DMS79 treated with DMSO at 0.1 percent for 48 hours (cell line): Measurements from ENCODE around the gene TBC1D22A.

Experiments used
- DNase-seq: peaks from one replicate; lab custom pipeline; 2025; lab: John Stamatoyannopoulos, UW

TBC1D22A gene

DNA sequence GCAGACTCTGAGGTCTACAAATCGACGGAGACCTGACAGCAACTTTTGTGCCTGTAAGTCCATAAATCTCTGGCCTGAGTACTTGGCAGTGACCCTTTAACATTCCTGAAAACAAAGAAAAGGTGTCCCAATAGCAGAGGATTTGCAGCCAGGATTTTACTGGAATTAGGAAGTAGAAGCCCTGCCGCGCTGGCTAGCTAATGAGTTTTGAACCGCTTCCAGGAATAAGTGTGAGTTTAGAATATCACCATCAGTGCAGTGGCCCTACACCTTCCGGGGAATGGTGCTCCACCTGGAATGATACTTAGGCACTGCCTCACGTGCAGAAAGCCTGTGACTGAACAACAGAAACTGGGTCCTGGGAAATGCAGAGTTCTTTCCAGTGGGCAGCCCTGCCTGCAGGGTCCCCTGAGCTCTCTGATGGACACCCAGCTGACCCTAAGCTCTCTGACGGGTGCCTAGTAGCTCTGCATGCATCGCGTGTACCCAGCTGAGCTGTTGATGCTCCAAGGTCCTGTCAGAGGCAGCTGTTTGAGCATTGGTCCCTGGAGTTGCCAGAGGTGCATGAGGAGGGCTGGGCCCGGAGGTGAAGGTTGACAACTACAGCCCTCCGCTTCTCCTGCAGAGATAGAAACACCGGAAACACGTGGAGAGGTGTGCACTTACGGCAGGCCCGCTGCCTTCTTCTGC, 380.9 kb downstream of the TBC1D22A start:
- no peak for DNase-seq

DNA sequence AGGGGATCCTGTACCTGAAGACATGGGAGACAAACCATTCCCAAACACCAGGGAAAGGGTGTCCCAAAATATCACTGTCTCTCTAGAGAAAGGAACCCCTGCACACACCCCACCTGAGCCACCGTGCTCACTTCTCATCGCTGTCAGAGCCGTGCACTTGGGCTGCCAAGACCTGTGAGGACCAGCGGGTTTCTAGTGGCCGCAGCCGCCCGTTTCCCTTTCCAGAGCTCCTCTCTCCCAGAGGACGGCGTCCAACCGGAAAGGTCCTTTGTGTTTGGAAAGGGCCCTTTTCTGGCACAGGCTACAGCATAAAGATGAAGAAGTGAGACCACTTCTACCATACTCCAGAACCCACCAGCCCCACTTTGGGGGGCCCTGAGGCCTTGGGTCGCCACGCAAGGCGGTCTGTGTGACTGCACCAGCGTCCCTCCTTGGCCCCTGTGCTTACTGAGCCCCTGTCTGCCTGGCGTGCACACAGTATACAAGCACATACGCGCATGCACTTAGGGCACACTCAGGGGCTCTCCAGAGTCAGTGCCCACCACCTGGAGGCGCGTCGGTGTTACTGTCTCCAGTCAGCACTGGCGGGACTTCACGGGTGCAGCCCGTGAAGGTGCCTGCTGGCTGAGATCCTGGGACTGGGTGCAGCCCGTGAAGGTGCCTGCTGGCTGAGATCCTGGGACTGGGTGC, 381.8 kb downstream of the TBC1D22A start:
- no peak for DNase-seq

DNA sequence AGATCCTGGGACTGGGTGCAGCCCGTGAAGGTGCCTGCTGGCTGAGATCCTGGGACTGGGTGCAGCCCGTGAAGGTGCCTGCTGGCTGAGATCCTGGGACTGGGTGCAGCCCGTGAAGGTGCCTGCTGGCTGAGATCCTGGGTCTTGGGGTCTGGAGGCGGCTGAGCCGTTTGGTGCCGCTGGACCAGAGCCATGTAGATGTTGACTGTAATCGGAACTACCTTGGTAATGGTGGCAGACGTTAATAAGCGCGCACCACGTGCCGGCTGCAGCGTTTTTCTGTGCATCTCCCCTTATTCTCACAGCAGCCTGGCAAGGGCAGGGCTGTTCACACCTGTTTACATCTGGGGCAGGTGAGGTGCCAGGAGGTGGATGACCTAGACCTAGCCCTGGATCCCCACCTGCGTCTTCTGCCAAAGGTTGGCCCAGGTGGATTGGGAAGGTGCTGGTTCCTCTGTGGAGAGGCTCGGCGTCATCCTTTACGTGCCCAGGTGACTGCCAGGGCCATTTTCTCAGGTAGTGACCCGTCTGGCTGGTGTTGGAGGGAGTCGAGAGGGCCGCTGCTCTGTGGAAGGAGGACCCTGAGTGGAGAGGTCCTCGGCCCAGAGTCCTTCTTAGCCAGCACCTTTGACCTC, 382.5 kb downstream of the TBC1D22A start:
- DNase-seq: no peak

DNA sequence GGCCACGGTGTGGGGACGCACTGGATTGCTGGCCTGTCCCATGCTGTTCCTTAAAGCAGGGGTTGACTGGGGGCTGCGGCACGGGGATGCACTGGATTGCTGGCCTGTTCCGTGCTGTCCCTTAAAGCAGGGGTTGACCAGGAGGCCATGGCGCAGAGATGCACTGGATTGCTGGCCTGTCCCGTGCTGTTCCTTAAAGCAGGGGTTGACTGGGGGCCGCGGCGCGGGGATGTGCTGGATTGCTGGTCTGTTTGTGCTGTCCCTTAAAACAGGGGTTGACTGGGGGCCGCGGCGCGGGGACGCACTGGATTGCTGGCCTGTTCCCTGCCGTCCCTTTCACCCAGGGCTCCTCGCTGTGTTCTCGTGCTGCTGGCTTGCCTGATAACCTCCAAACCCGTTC, 383.4 kb downstream of the TBC1D22A start:
- DNase-seq: no peak

DNA sequence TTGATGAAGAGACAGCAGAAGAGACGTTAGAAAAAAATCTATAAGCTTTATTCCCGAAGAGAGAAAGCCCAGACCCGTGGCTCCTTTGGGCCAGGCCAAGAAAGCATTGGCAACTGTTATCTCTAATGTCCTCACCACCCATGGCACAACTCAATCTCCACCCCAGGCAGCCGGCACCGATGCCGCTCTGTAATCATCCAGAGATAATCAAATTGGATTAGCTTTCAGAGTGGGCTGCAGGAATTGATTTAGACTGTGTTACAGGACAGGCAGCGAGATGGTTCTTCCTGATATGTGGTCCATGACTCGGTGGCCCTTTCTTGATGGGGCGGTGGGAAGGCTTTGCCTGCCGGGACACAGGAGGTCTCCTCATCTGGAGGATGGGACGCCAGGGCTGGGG, 383.9 kb downstream of the TBC1D22A start:
- no peak for DNase-seq

DNA sequence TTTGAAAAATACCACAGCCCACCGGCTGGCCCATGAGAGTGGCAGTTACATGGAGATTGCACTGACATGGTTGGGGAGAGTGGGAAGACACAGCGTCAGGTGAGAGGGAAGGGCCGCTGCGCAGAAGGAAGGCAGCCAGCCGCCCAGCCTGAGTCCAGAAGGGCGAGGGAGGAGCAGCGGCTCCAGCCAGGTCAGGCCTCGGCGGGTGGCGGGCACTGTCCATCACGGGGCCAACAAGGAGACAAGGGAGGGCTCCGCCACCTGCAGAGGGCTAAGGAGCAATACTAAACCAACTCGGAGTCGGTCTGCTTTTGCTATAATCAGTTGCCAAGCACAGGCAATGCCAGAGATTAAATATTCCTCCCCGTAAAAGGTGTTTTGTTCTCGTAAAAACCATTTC, 384.5 kb downstream of the TBC1D22A start:
- peak; percentile 28 for DNase-seq

DNA sequence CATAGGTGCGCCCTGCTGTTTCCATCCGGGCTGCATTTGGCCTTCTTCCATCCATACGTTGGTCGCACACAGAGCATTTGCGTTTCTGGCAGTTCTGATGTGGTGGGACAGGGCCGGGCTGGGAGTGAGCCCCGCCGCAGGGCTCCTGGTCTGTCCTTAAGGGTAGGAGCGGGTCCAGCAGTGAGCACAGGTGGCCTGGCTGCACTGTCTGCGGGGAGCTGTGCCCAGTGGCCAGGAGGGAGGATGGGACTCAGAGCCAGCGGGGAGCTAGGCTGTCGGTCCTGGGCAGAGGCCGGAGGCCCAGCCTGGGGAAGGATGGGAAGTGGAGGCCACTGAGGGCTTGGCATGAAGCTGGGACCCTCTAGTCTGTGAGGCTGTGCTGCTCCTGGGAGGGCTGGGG, 385.1 kb downstream of the TBC1D22A start:
- no peak for DNase-seq

DNA sequence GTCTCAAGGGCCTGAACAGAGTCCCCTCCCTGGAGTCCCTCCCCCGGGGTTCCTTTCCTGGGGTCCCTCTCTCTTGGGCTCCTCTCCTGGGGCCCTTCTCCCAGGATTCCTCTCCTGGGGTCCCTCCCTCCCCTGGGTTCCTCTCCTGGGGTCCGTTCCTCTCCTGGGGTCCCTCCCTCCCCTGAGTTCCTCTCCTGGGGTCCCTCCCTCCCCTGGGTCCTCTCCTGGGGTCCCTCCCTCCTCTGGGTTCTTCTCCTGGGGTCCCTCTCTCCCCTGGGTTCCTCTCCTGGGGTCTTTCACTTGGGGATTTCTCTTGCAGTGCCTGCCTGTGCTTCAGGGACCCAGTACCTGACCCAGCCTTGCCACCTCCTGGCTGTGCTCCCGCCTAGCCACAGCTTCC, 386.1 kb downstream of the TBC1D22A start:
- DNase-seq: no peak

DNA sequence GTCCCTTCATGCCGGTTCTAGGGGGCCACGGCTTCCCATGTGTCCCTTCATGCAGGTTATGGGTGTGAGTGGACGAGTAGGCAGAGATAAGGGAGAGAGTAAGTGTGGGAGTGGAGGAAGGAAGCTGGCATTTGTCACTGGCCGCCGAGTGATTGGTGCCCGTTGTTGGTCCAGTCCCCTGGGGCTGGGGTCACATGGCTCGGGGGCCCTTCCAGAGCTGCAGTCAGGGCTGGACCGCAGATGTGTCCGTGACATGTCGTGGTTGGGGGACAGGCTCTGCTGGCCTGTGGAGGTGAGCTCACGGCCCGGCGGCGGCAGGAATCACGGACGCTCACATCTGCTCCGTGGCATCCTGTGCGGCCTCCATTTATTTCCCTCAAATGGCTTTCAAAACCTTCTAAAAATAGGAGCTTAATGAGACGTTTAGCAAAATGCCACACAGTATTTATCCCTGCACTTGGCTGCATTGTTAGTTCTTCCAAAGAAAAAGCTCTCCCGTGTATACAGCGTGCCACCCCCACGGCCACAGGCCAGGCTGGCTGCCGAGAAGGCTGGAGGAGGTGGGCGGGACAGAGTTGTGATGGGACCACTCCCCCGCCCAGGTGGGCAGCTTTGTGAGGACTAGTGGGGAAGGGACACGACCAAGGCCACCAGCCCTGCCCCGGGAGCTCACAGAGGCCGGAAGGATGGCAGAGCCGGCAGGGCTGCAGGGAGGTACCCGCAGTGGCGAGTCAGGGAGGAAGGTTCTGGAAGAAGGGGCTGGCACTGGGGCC, 386.7 kb downstream of the TBC1D22A start:
- DNase-seq: peak; percentile 32

DNA sequence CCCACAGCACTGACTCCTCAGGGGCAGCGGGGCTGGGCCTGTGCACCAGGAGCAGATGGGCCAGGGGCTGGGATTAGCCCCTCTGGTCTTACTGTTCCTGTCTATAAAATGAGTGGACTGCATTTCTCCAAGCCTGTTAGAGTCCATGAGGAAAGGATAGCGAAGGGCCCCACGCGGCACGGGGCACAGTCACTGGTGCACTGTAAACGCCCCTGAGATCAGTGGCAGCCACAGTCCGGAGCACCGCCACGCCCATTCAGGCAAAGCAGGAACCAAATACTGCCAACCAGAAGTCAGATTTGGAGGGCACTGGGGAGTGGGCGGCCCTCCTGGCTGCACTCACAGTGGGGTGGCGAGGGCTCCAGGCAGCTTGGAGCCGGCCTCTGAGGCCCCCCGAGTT, 387.5 kb downstream of the TBC1D22A start:
- DNase-seq: no peak

DNA sequence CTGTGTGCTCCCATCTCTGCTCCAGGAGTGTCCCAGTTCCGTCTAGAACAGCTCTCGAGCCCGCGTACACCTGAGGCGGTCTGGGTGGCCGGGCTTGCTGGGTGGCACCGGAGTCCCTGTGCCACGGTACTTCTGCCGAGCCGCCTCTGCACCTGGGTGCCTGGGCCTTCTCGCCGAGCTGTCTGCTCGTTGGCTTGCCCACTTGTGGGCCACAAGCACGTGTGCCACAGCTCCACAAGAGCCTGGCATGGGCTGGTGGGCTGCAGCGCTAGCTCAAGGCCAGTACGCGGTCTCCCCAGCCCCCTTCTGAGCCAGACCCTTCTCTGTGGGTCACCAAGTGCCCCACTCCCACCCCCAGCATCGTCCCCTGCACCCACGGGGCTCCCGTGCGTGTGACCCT, 388.0 kb downstream of the TBC1D22A start:
- DNase-seq: no peak

DNA sequence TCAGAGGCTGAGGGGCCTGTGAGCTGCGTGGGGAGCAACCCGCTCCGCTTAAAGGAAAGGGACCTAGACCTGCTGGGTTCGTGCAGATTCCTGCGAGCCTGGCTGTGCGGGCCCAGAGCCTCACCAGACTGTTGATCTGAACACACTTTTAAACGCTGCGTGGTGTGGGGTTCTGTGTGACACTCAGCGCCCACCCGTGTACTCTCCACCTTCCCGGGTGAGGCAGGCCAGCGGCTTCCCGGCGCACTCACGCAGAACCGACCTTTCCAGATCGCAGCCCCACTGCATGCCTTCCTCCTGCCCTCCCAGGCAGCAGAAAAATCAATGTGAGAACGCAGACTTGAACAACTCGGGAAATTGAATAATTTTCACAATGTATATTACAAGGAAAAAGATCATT, 388.6 kb downstream of the TBC1D22A start:
- DNase-seq: no peak

DNA sequence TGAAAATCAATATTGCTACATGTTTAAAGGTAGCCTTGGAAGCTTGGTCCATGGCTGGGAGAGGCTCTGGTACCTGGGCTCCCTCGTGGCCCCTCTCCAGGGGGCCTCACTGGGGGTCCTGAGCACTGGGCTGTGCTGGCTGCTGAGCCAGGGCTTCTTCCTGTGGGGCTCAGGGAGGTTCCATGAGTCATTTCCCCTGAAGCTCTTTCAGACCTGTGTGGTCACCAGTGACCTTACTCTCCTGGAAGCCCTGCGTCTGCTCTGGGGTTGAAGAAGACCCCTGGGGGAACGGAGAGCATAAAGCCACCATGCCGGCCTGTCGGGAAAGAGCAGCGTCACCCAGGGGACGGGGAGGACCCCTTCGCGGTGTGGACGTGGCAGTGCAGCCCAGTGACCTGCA, 389.0 kb downstream of the TBC1D22A start:
- DNase-seq: no peak

DNA sequence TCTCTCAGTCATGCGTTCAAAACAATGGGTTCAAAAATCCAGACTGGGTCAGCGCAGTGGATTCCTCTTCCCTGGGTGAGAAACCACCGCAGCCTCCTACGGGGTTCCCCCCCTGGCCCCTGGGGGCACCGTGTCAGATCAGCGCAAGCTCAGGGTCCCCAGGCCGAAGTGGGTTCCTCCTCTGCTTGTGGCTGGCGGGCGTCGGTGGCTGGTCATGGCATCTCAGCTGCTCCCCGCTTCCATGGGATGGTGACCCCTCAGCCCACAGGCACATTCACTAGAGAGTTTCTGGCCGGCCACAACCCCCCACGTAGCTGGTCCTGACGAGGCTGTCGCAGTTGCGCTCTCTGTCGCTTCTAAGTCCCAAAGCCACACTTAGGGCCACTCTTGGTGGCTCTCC, 389.8 kb downstream of the TBC1D22A start:
- DNase-seq: no peak

DNA sequence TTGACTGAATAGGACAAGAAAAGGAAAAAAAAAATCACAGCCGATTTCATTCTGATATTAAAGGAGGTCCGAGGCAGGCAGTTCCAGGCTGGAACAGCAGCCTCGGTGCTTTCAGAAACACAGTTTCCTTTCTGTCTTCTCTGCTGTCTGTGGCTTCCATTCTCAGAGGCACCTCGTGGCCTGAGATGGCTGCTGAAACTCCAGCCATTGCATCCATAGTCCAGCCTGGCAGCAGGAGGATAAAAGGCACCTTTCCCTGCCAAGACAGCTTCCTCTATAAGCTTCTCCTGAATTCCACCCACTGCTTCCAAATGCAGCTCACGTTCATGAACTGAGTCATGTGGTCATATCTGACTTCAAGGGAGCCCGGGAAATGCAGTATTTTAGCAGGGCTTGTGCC, 390.5 kb downstream of the TBC1D22A start:
- no peak for DNase-seq

DNA sequence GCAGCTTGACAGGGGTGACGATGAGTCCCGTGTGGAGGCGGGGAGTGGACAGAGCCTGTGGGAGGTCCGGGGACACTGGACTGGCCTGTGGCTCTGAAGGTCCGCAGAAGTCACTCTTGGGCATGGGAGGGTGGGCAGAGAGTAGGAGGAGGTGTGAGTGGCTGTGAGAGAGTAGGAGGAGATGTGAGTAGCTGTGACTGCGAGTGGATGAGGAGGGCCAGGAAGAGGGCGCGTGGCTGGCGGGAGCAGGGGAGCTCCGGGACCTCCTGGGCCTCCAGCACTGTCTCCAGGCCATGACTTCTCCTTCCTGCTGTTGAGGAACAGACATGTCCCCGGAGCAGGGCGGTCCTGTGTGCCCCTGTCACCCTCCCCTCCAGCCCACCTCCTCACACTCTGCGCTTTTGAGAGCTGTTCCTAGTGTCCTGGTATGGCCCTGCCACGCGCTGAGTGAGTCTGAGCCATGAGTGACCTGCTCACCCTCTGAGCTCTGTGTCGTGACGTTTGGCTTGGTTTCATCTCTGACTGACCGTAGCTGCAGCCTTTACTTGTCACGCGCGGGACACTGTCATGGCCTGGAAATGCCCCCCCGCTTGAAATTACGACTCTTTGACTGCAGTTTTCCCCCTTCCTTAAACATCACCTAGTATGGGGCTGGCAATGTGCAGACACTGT, 391.5 kb downstream of the TBC1D22A start:
- DNase-seq: no peak

DNA sequence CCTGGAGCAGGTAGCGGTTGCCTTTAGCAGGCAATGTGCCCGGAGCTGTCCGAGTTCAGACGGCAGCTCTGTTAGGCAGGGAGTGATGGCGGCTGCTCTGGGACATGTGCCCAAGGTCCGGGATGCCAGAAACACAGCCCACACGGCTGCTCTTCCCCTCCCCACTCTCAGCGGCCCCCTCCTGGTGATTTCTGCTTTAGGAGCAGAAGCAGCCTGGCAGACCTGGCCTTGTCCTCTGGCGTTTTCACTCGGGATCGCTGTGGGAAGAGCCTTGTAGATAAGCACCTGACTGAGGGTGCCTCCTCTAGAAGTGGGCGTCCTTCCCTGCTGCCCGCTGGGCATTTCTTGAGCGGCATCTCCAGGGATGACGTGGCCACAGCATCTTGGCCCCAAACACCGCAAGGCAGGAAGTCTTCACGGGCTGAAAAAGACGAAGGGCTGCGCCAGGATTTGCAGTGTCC, 392.2 kb downstream of the TBC1D22A start:
- DNase-seq: no peak

DNA sequence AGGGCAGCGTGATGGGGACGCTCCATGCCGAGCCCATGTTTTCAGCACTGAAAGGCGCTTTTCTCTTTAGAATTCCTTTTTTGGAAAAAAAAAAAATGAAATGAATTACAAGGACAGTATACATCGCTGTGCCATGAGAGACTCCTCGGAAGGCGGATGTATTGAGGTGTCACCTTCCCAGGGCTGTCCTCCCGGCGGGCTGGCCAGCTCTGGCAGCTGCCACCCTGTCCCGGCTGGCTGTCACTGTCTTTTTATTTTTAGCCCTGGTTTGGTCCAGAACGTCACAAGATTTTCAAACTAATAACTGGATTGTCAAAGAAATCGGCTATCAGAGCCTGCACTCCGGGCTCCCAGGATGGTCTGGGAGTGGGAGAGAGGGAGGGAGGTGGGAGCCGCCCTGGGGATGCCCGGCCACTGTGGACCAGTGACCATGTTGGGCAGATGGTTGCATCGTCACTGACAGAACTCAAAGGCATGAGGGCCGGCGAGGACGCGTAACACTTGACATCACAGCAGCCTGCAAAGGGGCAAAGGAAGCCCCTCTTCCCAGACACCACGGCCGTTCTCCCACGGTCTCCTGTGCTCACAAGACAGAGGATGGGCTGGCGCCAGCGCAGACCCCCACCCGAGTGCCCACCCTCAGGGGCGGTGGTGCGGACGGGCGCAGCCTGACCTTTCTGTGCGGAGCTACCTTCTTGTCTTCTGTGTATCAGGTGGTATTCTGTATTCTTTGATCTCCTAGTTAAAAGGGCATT, 392.9 kb downstream of the TBC1D22A start:
- DNase-seq: no peak

DNA sequence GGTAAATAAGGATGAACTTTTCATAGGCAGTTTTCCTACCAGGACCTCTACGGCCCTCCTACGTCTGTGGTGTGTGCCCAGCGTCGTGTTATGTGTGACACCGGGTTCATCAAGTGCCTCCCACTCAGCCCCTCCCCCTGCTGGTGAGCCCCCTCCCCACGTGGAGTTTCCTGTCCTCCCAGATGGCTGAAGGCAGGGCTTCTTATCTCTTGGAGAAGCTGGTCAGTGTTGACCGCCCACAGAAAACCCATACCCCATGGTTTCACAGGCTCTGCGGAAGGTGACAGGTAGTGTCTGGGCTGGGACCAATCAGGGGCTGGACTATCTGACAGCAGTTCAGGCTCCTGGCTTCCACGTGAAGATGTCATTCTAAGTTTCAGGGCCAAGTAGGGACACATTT, 393.5 kb downstream of the TBC1D22A start:
- no peak for DNase-seq

DNA sequence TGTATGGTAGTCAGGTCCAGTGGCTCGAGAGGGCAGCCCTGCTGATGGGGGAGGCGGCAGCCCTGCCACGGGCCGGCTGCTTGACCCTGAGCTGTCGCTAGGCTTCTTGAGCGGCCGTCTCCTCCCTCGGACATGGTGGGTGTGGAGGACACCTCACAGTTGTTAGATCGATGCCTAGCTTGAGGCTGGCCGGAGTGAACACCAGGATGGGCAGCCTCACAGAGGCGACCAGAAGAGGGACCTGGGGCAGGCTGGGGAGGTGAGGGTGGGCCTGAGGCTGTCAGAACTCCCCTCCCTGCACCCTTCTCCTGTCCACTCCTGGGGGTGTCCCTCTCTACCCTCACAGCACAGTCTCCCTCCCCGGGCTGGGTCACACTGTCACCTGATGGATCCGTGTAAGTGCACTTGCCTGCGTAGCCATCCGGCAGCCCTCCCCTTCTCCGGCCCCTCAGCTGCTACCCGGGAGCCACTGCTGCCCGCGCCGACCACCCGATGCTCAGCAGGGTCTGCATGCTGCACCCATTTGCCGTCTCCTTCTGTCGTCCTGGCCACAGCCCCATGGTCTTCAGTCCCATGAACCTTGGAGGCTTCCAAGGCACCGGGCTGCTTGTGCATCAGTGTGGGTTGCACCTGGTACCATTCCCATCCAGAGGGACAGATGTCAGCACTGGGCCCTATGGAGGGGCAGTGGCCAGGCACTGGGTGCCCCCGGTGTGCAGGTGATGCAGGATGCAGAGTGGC, 394.1 kb downstream of the TBC1D22A start:
- no peak for DNase-seq

DNA sequence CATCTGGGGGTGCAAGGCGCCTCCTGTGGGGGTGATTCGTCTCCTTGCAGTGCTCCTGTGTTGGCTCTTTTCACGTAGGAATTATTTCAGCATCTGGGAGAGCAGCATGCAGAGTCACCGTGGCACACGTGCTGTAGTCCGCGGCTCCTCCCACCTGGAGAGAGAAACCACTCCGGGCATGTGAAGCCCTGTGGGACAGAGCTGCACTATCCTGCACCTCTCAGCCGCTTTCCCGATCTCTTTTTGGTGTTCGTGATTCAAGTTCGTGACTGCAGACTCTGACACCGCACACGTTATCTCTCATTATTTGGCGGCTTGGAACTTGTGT, 394.6 kb downstream of the TBC1D22A start:
- DNase-seq: no peak
